ENCODE results near the gene PTCD3.

The PTCD3 gene

GRCh38 chr2:86082756-86083155 lies 23.3 kb upstream of the PTCD3 start:
- no peaks in the 10 kb centered on the region for H3K27me3 ChIP-seq (replicated peaks; ENCODE audit: control insufficient read depth, insufficient read depth, low read length)
- no peak overlapping the region for H3K4me3 ChIP-seq (replicated peaks; ENCODE audit: low read depth, low read length)
- H3K36me3 ChIP-seq (ENCODE audit: control insufficient read depth, insufficient read depth, low read length), result peaks cover 20% of the 10 kb centered on the region
- TF ChIP-seq, protein P1, sequence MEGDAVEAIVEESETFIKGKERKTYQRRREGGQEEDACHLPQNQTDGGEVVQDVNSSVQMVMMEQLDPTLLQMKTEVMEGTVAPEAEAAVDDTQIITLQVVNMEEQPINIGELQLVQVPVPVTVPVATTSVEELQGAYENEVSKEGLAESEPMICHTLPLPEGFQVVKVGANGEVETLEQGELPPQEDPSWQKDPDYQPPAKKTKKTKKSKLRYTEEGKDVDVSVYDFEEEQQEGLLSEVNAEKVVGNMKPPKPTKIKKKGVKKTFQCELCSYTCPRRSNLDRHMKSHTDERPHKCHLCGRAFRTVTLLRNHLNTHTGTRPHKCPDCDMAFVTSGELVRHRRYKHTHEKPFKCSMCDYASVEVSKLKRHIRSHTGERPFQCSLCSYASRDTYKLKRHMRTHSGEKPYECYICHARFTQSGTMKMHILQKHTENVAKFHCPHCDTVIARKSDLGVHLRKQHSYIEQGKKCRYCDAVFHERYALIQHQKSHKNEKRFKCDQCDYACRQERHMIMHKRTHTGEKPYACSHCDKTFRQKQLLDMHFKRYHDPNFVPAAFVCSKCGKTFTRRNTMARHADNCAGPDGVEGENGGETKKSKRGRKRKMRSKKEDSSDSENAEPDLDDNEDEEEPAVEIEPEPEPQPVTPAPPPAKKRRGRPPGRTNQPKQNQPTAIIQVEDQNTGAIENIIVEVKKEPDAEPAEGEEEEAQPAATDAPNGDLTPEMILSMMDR (IDR thresholded peaks at IDR 0.05; ENCODE audit: insufficient read depth, low read length, poor library complexity, severe bottlenecking), result no peak
- no peak for DNase-seq (ENCODE audit: extremely low read depth, insufficient read length)

GRCh38 chr2:86087936-86088850 lies 17.8 kb upstream of the PTCD3 start:
- no peak for DNase-seq (ENCODE audit: extremely low read depth, insufficient read length)
- Histone ChIP-seq H3K4me3 (replicated peaks; ENCODE audit: low read depth, low read length) (no peak overlapping the region), H3K27me3 (replicated peaks; ENCODE audit: control insufficient read depth, insufficient read depth, low read length) (no peaks in the 10 kb centered on the region), H3K36me3 (ENCODE audit: control insufficient read depth, insufficient read depth, low read length) (peaks cover 20% of the 10 kb centered on the region)
- TF ChIP-seq, protein P1 (IDR thresholded peaks at IDR 0.05; ENCODE audit: insufficient read depth, low read length, poor library complexity, severe bottlenecking), result peak; percentile 52

- no peak for DNase-seq (ENCODE audit: extremely low read depth, insufficient read length)
- peaks cover 14% of the 10 kb centered on the region for H3K36me3 ChIP-seq (ENCODE audit: control insufficient read depth, insufficient read depth, low read length)
- H3K4me3 ChIP-seq (replicated peaks; ENCODE audit: low read depth, low read length), result no peak overlapping the region
- no peaks in the 10 kb centered on the region for H3K27me3 ChIP-seq (replicated peaks; ENCODE audit: control insufficient read depth, insufficient read depth, low read length)
- TF ChIP-seq, protein P1 (IDR thresholded peaks at IDR 0.05; ENCODE audit: insufficient read depth, low read length, poor library complexity, severe bottlenecking), result no peak
Observed at GRCh38 chr2:86094229-86094628, 11.8 kb upstream of the PTCD3 start.

DNA sequence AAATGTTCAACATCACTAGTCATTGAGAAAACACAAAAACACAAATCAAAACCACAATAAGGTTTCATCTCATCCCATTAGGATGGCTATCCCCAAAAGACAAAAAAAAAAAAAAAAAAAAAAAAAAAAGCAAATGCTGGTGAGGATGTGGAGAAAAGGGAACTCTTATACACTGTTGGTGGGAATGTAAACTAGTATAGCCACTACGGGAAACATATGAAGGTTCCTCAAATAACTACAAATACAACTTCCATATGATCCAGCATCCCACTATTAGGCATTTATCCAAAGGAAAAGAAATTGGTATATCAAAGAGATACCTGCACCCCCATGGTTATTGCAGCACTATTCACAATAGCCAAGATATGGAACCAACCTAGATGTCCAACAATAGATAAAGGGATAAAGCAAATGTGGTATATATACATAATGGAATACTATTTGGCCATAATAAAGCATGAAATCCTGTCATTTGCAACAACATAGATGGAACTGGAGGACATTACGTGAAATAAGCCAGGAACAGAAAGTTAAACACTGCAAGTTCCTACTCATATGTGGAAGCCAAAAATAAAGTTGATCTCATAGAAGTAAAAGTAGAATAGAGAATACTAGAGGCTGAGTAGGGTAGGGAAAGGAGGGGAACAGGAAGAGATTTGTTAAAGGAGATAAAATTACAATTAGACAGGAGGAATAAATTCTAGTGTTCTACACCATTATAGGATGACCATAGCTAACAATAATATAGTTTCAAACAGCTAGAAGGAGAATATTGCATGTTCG lies 8.7 kb upstream of the PTCD3 start:
- Histone ChIP-seq H3K36me3 (ENCODE audit: control insufficient read depth, insufficient read depth, low read length) (peaks cover 9% of the 10 kb centered on the region), H3K4me3 (replicated peaks; ENCODE audit: low read depth, low read length) (no peak overlapping the region), H3K27me3 (replicated peaks; ENCODE audit: control insufficient read depth, insufficient read depth, low read length) (no peaks in the 10 kb centered on the region)
- no peak for DNase-seq (ENCODE audit: extremely low read depth, insufficient read length)
- TF ChIP-seq, protein P1 (IDR thresholded peaks at IDR 0.05; ENCODE audit: insufficient read depth, low read length, poor library complexity, severe bottlenecking), result no peak

GRCh38 chr2:86097913-86098312 lies 8.1 kb upstream of the PTCD3 start:
- DNase-seq (ENCODE audit: extremely low read depth, insufficient read length), result no peak
- H3K27me3 ChIP-seq (replicated peaks; ENCODE audit: control insufficient read depth, insufficient read depth, low read length), result no peaks in the 10 kb centered on the region
- H3K4me3 ChIP-seq (replicated peaks; ENCODE audit: low read depth, low read length), result no peak overlapping the region
- TF ChIP-seq, protein P1 (IDR thresholded peaks at IDR 0.05; ENCODE audit: insufficient read depth, low read length, poor library complexity, severe bottlenecking), result no peak
- peaks cover 9% of the 10 kb centered on the region for H3K36me3 ChIP-seq (ENCODE audit: control insufficient read depth, insufficient read depth, low read length)
